Glutamatergic neuron (in vitro differentiated cells): ENCODE data around the gene MPPED2. TPM values are rescaled to one million over a fixed set of nuclear protein-coding genes. Genes with fewer than 3 reads are reported as not detected.

ENCODE experiments used
- DNase-seq: peaks from one replicate; pipeline ENCODE4 v3.0.0; 2022
- H3K27ac Mint-ChIP-seq: one replicate; pipeline ENCODE4 v1.8.0; 2020; ENCODE audit warnings: mild to moderate bottlenecking, mixed read lengths, inconsistent platforms; ENCODE audit not compliant: unreplicated experiment
- H3K27me3 Mint-ChIP-seq: one replicate; pipeline ENCODE4 v1.8.0; 2020; ENCODE audit warnings: mild to moderate bottlenecking, moderate library complexity, mixed read lengths, inconsistent platforms; ENCODE audit not compliant: unreplicated experiment
- H3K36me3 Mint-ChIP-seq: one replicate; pipeline ENCODE4 v1.8.0; 2020; ENCODE audit warnings: mild to moderate bottlenecking, mixed read lengths, inconsistent platforms; ENCODE audit not compliant: unreplicated experiment
- H3K4me1 Mint-ChIP-seq: one replicate; pipeline ENCODE4 v1.8.0; 2020; ENCODE audit warnings: mild to moderate bottlenecking, low read depth, mixed read lengths, inconsistent platforms; ENCODE audit not compliant: unreplicated experiment
- H3K4me3 Mint-ChIP-seq: one replicate; pipeline ENCODE4 v1.8.0; 2020; ENCODE audit warnings: mild to moderate bottlenecking, mixed read lengths, inconsistent platforms; ENCODE audit not compliant: unreplicated experiment
- H3K9me3 Mint-ChIP-seq: one replicate; pipeline ENCODE4 v1.8.0; 2020; ENCODE audit warnings: mild to moderate bottlenecking, moderate library complexity, mixed read lengths, inconsistent platforms; ENCODE audit not compliant: unreplicated experiment
- CTCF ChIP-seq: fragments of 200-600 bp; sonication (generic); IDR thresholded peaks from one replicate; pipeline ENCODE4 v1.5.0; 2021; ENCODE audit not compliant: partially characterized antibody, unreplicated experiment
- total RNA-seq: library from RNA; stranded (reverse); fragmentation: NEBNext Ultra II Directional; extraction: Animal tissue kit (Norgen Biotek cat#: 25700); gene quantifications from one replicate; pipeline ENCODE4 v1.2.1, GENCODE V29; 2021; ENCODE audit not compliant: unreplicated experiment

Gene MPPED2
- total RNA-seq, 1 donor from 2014 or later: 11.0 TPM

- Mint-ChIP-seq H3K9me3 (no peaks in the 10 kb centered on the region), H3K4me3 (no peak overlapping the region), H3K4me1 (no peaks in the 10 kb centered on the region), H3K36me3 (no peaks in the 10 kb centered on the region), H3K27me3 (no peaks in the 10 kb centered on the region), H3K27ac (no peak overlapping the region)
- DNase-seq: no peak
- TF ChIP-seq CTCF: no peak
Measured at GRCh38 chr11:30365793-30366517, 220.2 kb downstream of the MPPED2 start.

DNA sequence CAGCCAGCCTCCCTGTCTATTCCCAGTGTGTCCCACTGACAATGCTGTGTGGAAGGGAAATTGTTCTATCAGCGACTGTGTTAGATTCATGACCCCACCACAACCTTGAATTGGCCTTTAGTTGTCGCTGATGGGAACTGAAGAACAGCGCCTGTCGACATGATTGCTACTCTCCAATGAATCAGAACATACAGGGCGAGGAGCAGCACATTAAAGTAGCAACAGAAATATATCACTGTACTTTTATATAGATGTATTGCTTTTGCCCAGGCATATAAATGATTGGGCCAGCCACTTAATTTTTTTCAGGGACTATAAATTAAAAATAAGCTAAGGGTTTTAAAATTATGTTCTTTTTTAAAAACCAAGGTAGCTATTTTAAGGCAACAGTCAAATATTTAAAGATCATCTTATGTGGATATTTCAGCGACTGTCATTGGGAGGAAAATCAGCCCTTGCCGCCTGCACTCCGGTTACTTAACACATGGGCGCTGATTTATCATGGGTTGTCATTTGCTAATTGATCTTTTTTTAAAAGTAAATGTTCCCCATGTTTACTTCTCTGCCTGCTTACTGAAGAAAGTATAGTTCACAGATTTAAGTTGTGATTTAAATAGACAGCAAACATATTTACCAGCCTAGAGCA, 221.2 kb downstream of the MPPED2 start:
- H3K4me1 Mint-ChIP-seq: no peaks in the 10 kb centered on the region
- no peaks in the 10 kb centered on the region for H3K36me3 Mint-ChIP-seq
- no peak for TF ChIP-seq CTCF
- no peak overlapping the region for H3K27ac Mint-ChIP-seq
- no peak overlapping the region for H3K4me3 Mint-ChIP-seq
- H3K27me3 Mint-ChIP-seq: no peaks in the 10 kb centered on the region
- no peak for DNase-seq
- H3K9me3 Mint-ChIP-seq: no peaks in the 10 kb centered on the region

- Mint-ChIP-seq H3K4me3 (no peak overlapping the region), H3K27me3 (no peaks in the 10 kb centered on the region), H3K9me3 (no peaks in the 10 kb centered on the region), H3K27ac (no peak overlapping the region), H3K4me1 (no peaks in the 10 kb centered on the region), H3K36me3 (no peaks in the 10 kb centered on the region)
- DNase-seq: no peak
- no peak for TF ChIP-seq CTCF
Measured at GRCh38 chr11:30364139-30364836, 221.9 kb downstream of the MPPED2 start.

GRCh38 chr11:30360741-30361140, 225.4 kb downstream of the MPPED2 start:
- H3K4me3 Mint-ChIP-seq: no peak overlapping the region

More at GRCh38 chr11:30360741-30361140, 225.4 kb downstream of the MPPED2 start:
- no peaks in the 10 kb centered on the region for H3K36me3 Mint-ChIP-seq
- H3K27ac Mint-ChIP-seq: no peak overlapping the region
- DNase-seq: no peak
- peaks cover 3% of the 10 kb centered on the region for H3K4me1 Mint-ChIP-seq
- no peaks in the 10 kb centered on the region for H3K9me3 Mint-ChIP-seq
- H3K27me3 Mint-ChIP-seq: no peaks in the 10 kb centered on the region
- no peak for TF ChIP-seq CTCF
